Body of pancreas (tissue), 4 donors: ENCODE data around the gene ZNF521.

Source experiments
- CTCF ChIP-seq, 7 experiments: fragments of 450-650 bp in 4 of 7; fragments of 200-600 bp in 3 of 7; sonication (generic) in 3 of 7; IDR thresholded peaks; one replicate each; pipeline ENCODE4 v1.5.1; 2016 to 2019; ENCODE audit warnings: antibody characterized with exemption in 7 of 7
- POLR2A ChIP-seq, 3 donors: fragments of 450-650 bp; IDR thresholded peaks; one replicate each; pipeline ENCODE4 v1.6.1; 2016; ENCODE audit warnings: antibody characterized with exemption in 3 of 3, mild to moderate bottlenecking in 2 of 3

- no peak for TF ChIP-seq CTCF (IDR thresholded peaks at IDR 0.05)
- no peak for TF ChIP-seq POLR2A (IDR thresholded peaks at IDR 0.05)
Observed at GRCh38 chr18:25307192-25307591, 44.8 kb downstream of the ZNF521 start.
